WTC11 (cell line): Measurements from ENCODE around the gene PAK1.

Experiments
- ZNF263 ChIP-seq: sonication (generic); formaldehyde crosslinking; IDR thresholded peaks from 2 replicates; pipeline ENCODE4 v1.8.1; 2022; ENCODE audit warnings: low read depth, mild to moderate bottlenecking, moderate library complexity, missing genetic modification reagents
- ZNF416 ChIP-seq: fragments of 250-450 bp; sonication (Bioruptor Pico); IDR thresholded peaks from 2 replicates; pipeline ENCODE4 v1.9.0; 2021; ENCODE audit warnings: mild to moderate bottlenecking, inconsistent platforms
- TF ChIP-seq, protein P1 (sequence below): fragments of 200-600 bp; IDR thresholded peaks from 2 replicates; pipeline ENCODE4 v1.8.0; 2022; ENCODE audit warnings: antibody characterized with exemption
- TF ChIP-seq, protein P2 (sequence below): fragments of 250-450 bp; sonication (Bioruptor Pico); IDR thresholded peaks from 2 replicates; pipeline ENCODE4 v1.9.0; 2021; ENCODE audit warnings: mild to moderate bottlenecking
- TF ChIP-seq, protein P3 (sequence below): sonication (generic); formaldehyde crosslinking; IDR thresholded peaks from 2 replicates; pipeline ENCODE4 v1.8.0; 2022; ENCODE audit warnings: mild to moderate bottlenecking, missing genetic modification reagents
- TF ChIP-seq, protein P4 (sequence below): sonication (generic); formaldehyde crosslinking; IDR thresholded peaks from 2 replicates; pipeline ENCODE4 v1.8.1; 2023; ENCODE audit warnings: mild to moderate bottlenecking, missing genetic modification reagents, moderate library complexity

DNA sequence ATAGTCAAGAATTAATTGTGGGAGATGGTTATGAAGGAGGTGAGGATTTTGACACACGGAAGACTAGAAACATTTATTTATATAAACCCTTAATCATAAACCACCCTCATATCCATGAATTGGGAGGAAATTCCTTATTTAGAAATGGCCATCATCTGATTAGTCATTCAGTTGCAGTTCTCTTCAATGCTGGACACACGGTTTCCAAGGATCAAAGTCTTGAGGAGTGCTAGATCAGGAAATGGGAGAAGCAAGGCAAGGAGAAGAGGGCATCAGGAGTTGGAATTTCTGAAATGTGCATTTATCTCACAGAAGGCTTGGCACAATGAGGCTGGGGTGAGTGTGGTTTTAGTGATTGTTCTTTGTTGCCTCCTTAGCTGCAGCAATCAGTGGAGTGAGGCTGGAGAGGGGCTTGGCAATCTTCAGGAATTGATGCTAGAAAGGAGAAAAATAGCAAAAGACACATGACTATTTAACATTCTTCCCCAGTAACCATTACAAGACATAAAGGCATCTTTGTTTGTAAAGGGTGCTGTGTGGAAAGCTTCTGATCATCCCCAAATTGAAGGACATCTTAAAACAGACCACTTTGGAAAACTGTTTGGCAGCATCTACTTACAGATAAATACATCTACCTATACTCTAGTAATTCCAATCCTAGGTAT is 150.8 kb downstream of the PAK1 start:
- TF ChIP-seq ZNF416 (CRISPR knock-in tag): no peak
- TF ChIP-seq, protein P1, sequence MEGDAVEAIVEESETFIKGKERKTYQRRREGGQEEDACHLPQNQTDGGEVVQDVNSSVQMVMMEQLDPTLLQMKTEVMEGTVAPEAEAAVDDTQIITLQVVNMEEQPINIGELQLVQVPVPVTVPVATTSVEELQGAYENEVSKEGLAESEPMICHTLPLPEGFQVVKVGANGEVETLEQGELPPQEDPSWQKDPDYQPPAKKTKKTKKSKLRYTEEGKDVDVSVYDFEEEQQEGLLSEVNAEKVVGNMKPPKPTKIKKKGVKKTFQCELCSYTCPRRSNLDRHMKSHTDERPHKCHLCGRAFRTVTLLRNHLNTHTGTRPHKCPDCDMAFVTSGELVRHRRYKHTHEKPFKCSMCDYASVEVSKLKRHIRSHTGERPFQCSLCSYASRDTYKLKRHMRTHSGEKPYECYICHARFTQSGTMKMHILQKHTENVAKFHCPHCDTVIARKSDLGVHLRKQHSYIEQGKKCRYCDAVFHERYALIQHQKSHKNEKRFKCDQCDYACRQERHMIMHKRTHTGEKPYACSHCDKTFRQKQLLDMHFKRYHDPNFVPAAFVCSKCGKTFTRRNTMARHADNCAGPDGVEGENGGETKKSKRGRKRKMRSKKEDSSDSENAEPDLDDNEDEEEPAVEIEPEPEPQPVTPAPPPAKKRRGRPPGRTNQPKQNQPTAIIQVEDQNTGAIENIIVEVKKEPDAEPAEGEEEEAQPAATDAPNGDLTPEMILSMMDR: no peak
- TF ChIP-seq, protein P2, sequence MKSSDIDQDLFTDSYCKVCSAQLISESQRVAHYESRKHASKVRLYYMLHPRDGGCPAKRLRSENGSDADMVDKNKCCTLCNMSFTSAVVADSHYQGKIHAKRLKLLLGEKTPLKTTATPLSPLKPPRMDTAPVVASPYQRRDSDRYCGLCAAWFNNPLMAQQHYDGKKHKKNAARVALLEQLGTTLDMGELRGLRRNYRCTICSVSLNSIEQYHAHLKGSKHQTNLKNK (CRISPR knock-in tag): no peak
- no peak for TF ChIP-seq ZNF263 (CRISPR knock-in tag)
- TF ChIP-seq, protein P3, sequence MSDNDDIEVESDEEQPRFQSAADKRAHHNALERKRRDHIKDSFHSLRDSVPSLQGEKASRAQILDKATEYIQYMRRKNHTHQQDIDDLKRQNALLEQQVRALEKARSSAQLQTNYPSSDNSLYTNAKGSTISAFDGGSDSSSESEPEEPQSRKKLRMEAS: no peak
- TF ChIP-seq, protein P4, sequence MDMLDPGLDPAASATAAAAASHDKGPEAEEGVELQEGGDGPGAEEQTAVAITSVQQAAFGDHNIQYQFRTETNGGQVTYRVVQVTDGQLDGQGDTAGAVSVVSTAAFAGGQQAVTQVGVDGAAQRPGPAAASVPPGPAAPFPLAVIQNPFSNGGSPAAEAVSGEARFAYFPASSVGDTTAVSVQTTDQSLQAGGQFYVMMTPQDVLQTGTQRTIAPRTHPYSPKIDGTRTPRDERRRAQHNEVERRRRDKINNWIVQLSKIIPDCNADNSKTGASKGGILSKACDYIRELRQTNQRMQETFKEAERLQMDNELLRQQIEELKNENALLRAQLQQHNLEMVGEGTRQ (CRISPR knock-in tag): no peak
